OCI-LY1 (cell line): ENCODE results near the gene P3H4.
"Not testable (repeated sequence)": the region's sequence is repeated elsewhere in the genome, so short reads cannot be mapped to it uniquely, and the experiment has no call there.

ENCODE experiments used
- H2AFZ ChIP-seq: fragments of 200-600 bp; sonication (generic), shearing (Covaris generic); 2 replicates; pipeline ENCODE4 v1.6.0; 2014; ENCODE audit warnings: antibody characterized with exemption, mild to moderate bottlenecking, low read length
- H3F3A ChIP-seq: fragments of 200-600 bp; sonication (generic), shearing (Covaris generic); 2 replicates; pipeline ENCODE4 v1.6.0; 2014; ENCODE audit warnings: mild to moderate bottlenecking, antibody characterized with exemption, low read length, moderate library complexity; ENCODE audit not compliant: insufficient read depth
- H3K27ac ChIP-seq: fragments of 200-600 bp; sonication (generic); 2 replicates; pipeline ENCODE4 v1.5.1; 2014; ENCODE audit warnings: low read length, mixed run types, mild to moderate bottlenecking, low read depth; ENCODE audit not compliant: poor library complexity, severe bottlenecking
- H3K27me3 ChIP-seq: fragments of 200-600 bp; sonication (generic); 2 replicates; pipeline ENCODE4 v1.6.0; 2014; ENCODE audit warnings: antibody characterized with exemption, mild to moderate bottlenecking, low read length, moderate library complexity; ENCODE audit not compliant: insufficient read depth
- H3K36me3 ChIP-seq: fragments of 200-600 bp; sonication (generic); 2 replicates; pipeline ENCODE4 v1.6.1; 2014; ENCODE audit warnings: mild to moderate bottlenecking, antibody characterized with exemption, low read length, moderate library complexity, mixed read lengths; ENCODE audit not compliant: insufficient read depth
- H3K4me1 ChIP-seq: fragments of 200-600 bp; sonication (generic); 2 replicates; pipeline ENCODE4 v1.5.1; 2014; ENCODE audit warnings: mild to moderate bottlenecking, low read length, moderate library complexity; ENCODE audit not compliant: insufficient read depth, severe bottlenecking
- H3K4me2 ChIP-seq: fragments of 200-600 bp; sonication (generic), shearing (Covaris generic); 2 replicates; pipeline ENCODE4 v1.6.1; 2014; ENCODE audit warnings: low read length
- H3K4me3 ChIP-seq: fragments of 200-600 bp; sonication (generic); 2 replicates; pipeline ENCODE4 v1.5.1; 2014; ENCODE audit warnings: low read length, low read depth, mild to moderate bottlenecking, mixed read lengths; ENCODE audit not compliant: poor library complexity, severe bottlenecking
- H3K79me2 ChIP-seq: fragments of 200-600 bp; shearing (Covaris generic); 2 replicates; pipeline ENCODE4 v1.6.1; 2016; ENCODE audit warnings: mixed run types, low read length, mixed read lengths; ENCODE audit not compliant: insufficient read depth
- H3K9ac ChIP-seq: fragments of 200-600 bp; sonication (generic), shearing (Covaris generic); 2 replicates; pipeline ENCODE4 v1.6.1; 2014; ENCODE audit warnings: mild to moderate bottlenecking, low read length, mixed read lengths
- H3K9me2 ChIP-seq: fragments of 200-600 bp; sonication (generic), shearing (Covaris generic); 2 replicates; pipeline ENCODE4 v1.6.1; 2014; ENCODE audit warnings: low read depth, mild to moderate bottlenecking, low read length, mixed read lengths
- H3K9me3 ChIP-seq: fragments of 200-600 bp; shearing (Covaris generic); 2 replicates; pipeline ENCODE4 v1.6.1; 2014; ENCODE audit warnings: low read length, mixed read lengths
- H4K20me1 ChIP-seq: fragments of 200-600 bp; sonication (generic), shearing (Covaris generic); 2 replicates; pipeline ENCODE4 v1.6.0; 2016; ENCODE audit warnings: mild to moderate bottlenecking, low read length; ENCODE audit not compliant: insufficient read depth
- CTCF ChIP-seq: fragments of 200-600 bp; sonication (generic), shearing (Covaris generic); IDR thresholded peaks from 2 replicates; pipeline ENCODE4 v1.5.1; 2017; ENCODE audit warnings: mild to moderate bottlenecking, antibody characterized with exemption, low read length, moderate library complexity, mixed read lengths
- EZH2 ChIP-seq: fragments of 200-600 bp; sonication (generic), shearing (Covaris generic); IDR thresholded peaks from 2 replicates; pipeline ENCODE4 v1.8.0; 2017; ENCODE audit warnings: borderline replicate concordance, mixed run types, mild to moderate bottlenecking, antibody characterized with exemption, low read length, moderate library complexity, mixed read lengths

The P3H4 gene

GRCh38 chr17:41777157-41777573 is 34.6 kb downstream of the P3H4 start:
- Histone ChIP-seq H3K27ac (no peak overlapping the region), H3K9ac (no peak overlapping the region)

GRCh38 chr17:41776262-41776900 is 35.4 kb downstream of the P3H4 start:
- H3K79me2 ChIP-seq, H3K27me3 ChIP-seq, H3K4me1 ChIP-seq, H3K27ac ChIP-seq, H3K4me2 ChIP-seq, H3K9me3 ChIP-seq, H4K20me1 ChIP-seq, H3K36me3 ChIP-seq, H3K9me2 ChIP-seq, H3K4me3 ChIP-seq, H3K9ac ChIP-seq, H2AFZ ChIP-seq, H3F3A ChIP-seq: not testable (repeated sequence)

More at GRCh38 chr17:41777157-41777573, 34.6 kb downstream of the P3H4 start:
- TF ChIP-seq EZH2 (no peak), CTCF (no peak)
- H4K20me1 ChIP-seq, result no peaks in the 10 kb centered on the region
- no peak overlapping the region for H2AFZ ChIP-seq
- no peaks in the 10 kb centered on the region for H3F3A ChIP-seq
- no peaks in the 10 kb centered on the region for H3K36me3 ChIP-seq
- no peak overlapping the region for H3K4me2 ChIP-seq
- no peaks in the 10 kb centered on the region for H3K79me2 ChIP-seq
- no peaks in the 10 kb centered on the region for H3K9me2 ChIP-seq
- no peak overlapping the region for H3K4me3 ChIP-seq
- H3K27me3 ChIP-seq, result no peaks in the 10 kb centered on the region
- peaks cover under 1% of the 10 kb centered on the region for H3K4me1 ChIP-seq
- H3K9me3 ChIP-seq, result no peaks in the 10 kb centered on the region

GRCh38 chr17:41775394-41776226 is 36.1 kb downstream of the P3H4 start:
- no peaks in the 10 kb centered on the region for H3F3A ChIP-seq
- H3K27me3 ChIP-seq, result no peaks in the 10 kb centered on the region
- H2AFZ ChIP-seq, result no peak overlapping the region
- H3K9me2 ChIP-seq, result no peaks in the 10 kb centered on the region
- H3K9ac ChIP-seq, result no peak overlapping the region
- H3K36me3 ChIP-seq, result no peaks in the 10 kb centered on the region
- no peaks in the 10 kb centered on the region for H3K79me2 ChIP-seq
- no peaks in the 10 kb centered on the region for H3K9me3 ChIP-seq
- no peak overlapping the region for H3K4me3 ChIP-seq
- TF ChIP-seq CTCF, result no peak
- no peak for TF ChIP-seq EZH2
- no peak overlapping the region for H3K4me2 ChIP-seq
- H3K27ac ChIP-seq, result no peak overlapping the region
- H4K20me1 ChIP-seq, result no peaks in the 10 kb centered on the region
- peaks cover 16% of the 10 kb centered on the region for H3K4me1 ChIP-seq
